GM12801 (cell line): ENCODE data around the gene CIAO3.

Experiments
- CTCF ChIP-seq: IDR thresholded peaks from one replicate; pipeline ENCODE4 v1.5.1; 2011; ENCODE audit warnings: control low read depth; ENCODE audit not compliant: insufficient read length; ENCODE audit errors: extremely low read depth

Gene CIAO3

GRCh38 chr16:780296-780695 is 39.5 kb upstream of the CIAO3 start:
- TF ChIP-seq CTCF = no peak

GRCh38 chr16:779561-779960 is 38.8 kb upstream of the CIAO3 start:
- TF ChIP-seq CTCF = no peak

GRCh38 chr16:778909-779527 is 38.2 kb upstream of the CIAO3 start:
- TF ChIP-seq CTCF = no peak

- TF ChIP-seq CTCF = no peak
Measured at GRCh38 chr16:778447-778846, 37.6 kb upstream of the CIAO3 start.

- no peak for TF ChIP-seq CTCF
Measured at GRCh38 chr16:777826-778225, 37.0 kb upstream of the CIAO3 start.

- no peak for TF ChIP-seq CTCF
Measured at GRCh38 chr16:776824-777223, 36.0 kb upstream of the CIAO3 start.

- no peak for TF ChIP-seq CTCF
Measured at GRCh38 chr16:775236-775796, 34.5 kb upstream of the CIAO3 start.
